Measurements from ENCODE around the gene ACP4. TPM values are rescaled to one million over a fixed set of nuclear protein-coding genes. Genes with fewer than 3 reads are reported as not detected.
A peak's percentile ranks its signal among the peaks of the same experiment; 100 is the strongest.
"Not testable (repeated sequence)": the region's sequence is repeated elsewhere in the genome, so short reads cannot be mapped to it uniquely, and the experiment has no call there.

The ACP4 gene
- total RNA-seq, 1 experiment from 2014 or later = not detected

DNA sequence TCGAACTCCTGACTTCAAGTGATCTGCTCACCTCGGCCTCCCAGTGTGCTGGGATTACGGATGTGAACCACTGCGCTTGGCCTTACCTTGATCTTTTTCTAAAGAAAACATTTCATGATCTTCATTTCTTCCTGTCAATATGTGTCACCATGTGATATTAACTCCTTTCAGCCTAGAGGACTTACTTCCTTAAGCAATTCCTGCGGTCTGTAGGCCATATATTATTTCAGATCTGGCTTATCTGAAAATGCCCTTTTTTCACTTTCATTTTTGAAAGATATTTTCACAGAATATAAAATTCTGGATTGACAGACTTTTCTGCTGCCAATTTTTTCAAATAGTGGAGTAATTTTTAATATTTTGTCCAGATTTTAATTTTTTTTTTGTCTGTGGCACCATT is 21.9 kb upstream of the ACP4 start:
- Histone ChIP-seq H3K4me1 (no peaks in the 10 kb centered on the region), H3K27me3 (replicated peaks; ENCODE audit: control insufficient read depth, insufficient read depth, low read length) (no peaks in the 10 kb centered on the region), H3K4me3 (ENCODE audit: low read depth, low read length) (no peak overlapping the region), H3K9me3 (no peaks in the 10 kb centered on the region), H3K36me3 (ENCODE audit: control insufficient read depth, insufficient read depth, low read length) (no peaks in the 10 kb centered on the region)
- POLR2A ChIA-PET = no interaction called here
- TF ChIP-seq, protein P1, sequence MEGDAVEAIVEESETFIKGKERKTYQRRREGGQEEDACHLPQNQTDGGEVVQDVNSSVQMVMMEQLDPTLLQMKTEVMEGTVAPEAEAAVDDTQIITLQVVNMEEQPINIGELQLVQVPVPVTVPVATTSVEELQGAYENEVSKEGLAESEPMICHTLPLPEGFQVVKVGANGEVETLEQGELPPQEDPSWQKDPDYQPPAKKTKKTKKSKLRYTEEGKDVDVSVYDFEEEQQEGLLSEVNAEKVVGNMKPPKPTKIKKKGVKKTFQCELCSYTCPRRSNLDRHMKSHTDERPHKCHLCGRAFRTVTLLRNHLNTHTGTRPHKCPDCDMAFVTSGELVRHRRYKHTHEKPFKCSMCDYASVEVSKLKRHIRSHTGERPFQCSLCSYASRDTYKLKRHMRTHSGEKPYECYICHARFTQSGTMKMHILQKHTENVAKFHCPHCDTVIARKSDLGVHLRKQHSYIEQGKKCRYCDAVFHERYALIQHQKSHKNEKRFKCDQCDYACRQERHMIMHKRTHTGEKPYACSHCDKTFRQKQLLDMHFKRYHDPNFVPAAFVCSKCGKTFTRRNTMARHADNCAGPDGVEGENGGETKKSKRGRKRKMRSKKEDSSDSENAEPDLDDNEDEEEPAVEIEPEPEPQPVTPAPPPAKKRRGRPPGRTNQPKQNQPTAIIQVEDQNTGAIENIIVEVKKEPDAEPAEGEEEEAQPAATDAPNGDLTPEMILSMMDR (IDR thresholded peaks at IDR 0.05; ENCODE audit: insufficient read depth in 1 of 2, low read depth in 1 of 2, low read length in 1 of 2, severe bottlenecking in 1 of 2, unreplicated experiment in 1 of 2) = no peak
- intact Hi-C loops (cut with micrococcal nuclease; ENCODE audit: unreplicated experiment) = no loop called here
- peaks cover 8% of the 10 kb centered on the region for H3K27me3 Mint-ChIP-seq (ENCODE audit: insufficient read depth, unreplicated experiment)
- CTCF ChIA-PET = interaction anchor here (0.6 kb wide), 2 partner anchors 190 to 435 kb away, joined by 5 to 6 read pairs; no protein-coding TSS in a partner anchor
- H3K27ac Mint-ChIP-seq (ENCODE audit: unreplicated experiment) = no peak overlapping the region
- no peaks in the 10 kb centered on the region for H3K36me3 Mint-ChIP-seq (ENCODE audit: insufficient read depth, unreplicated experiment)
- no peaks in the 10 kb centered on the region for H3K4me1 Mint-ChIP-seq (ENCODE audit: low read depth, unreplicated experiment)
- no peak for DNase-seq
- no peak overlapping the region for H3K4me3 Mint-ChIP-seq (ENCODE audit: unreplicated experiment)
- H3K9me3 Mint-ChIP-seq (ENCODE audit: unreplicated experiment) = no peaks in the 10 kb centered on the region
- BruUV-seq (replicated peaks) = no TSS peak

DNA sequence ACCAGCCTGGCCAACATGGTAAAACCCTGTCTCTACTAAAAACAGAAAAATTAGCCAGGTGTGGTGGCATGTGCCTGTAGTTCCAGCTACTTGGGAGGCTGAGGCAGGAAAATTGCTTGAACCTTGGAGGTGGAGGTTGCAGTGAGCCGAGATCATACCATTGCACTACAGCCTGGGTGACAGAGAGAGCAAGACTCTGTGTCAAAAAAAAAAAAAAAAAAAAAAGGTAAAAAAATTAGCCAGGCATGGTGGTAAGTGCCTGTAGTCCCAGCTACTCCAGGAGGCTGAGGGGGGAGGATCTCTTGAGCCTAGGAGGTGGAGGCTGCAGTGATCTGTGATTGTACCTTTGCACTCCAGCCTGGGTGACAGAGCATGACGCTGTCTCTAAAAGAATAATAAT is 20.1 kb upstream of the ACP4 start, which contains the start of gene GPR32:
TSS of gene GPR32 (plus strand) at position 301 of the 400 bp plus-strand sequence. CDS start 137 bp downstream, outside the sequence.
- H3K4me3 Mint-ChIP-seq (ENCODE audit: unreplicated experiment); H3K36me3 ChIP-seq (ENCODE audit: control insufficient read depth, insufficient read depth, low read length); H3K27me3 Mint-ChIP-seq (ENCODE audit: insufficient read depth, unreplicated experiment); H3K27ac Mint-ChIP-seq (ENCODE audit: unreplicated experiment); H3K4me1 Mint-ChIP-seq (ENCODE audit: low read depth, unreplicated experiment); DNase-seq; H3K9me3 Mint-ChIP-seq (ENCODE audit: unreplicated experiment); H3K4me3 ChIP-seq (ENCODE audit: low read depth, low read length); intact Hi-C loops (cut with micrococcal nuclease; ENCODE audit: unreplicated experiment); BruUV-seq (replicated peaks); H3K9me3 ChIP-seq; H3K36me3 Mint-ChIP-seq (ENCODE audit: insufficient read depth, unreplicated experiment); POLR2A ChIA-PET; H3K4me1 ChIP-seq; H3K27me3 ChIP-seq (replicated peaks; ENCODE audit: control insufficient read depth, insufficient read depth, low read length): not testable (repeated sequence)
- CTCF ChIA-PET = interaction anchor here (0.7 kb wide), 2 partner anchors 26 to 214 kb away, joined by 4 to 10 read pairs; no protein-coding TSS in a partner anchor

- TF ChIP-seq, protein P1 (IDR thresholded peaks at IDR 0.05; ENCODE audit: insufficient read depth in 1 of 2, low read depth in 1 of 2, low read length in 1 of 2, severe bottlenecking in 1 of 2, unreplicated experiment in 1 of 2) = no peak
- Mint-ChIP-seq H3K4me3 (ENCODE audit: unreplicated experiment) (no peak overlapping the region), H3K36me3 (ENCODE audit: insufficient read depth, unreplicated experiment) (no peaks in the 10 kb centered on the region), H3K4me1 (ENCODE audit: low read depth, unreplicated experiment) (no peaks in the 10 kb centered on the region), H3K9me3 (ENCODE audit: unreplicated experiment) (no peaks in the 10 kb centered on the region), H3K27me3 (ENCODE audit: insufficient read depth, unreplicated experiment) (peaks cover 7% of the 10 kb centered on the region), H3K27ac (ENCODE audit: unreplicated experiment) (no peak overlapping the region)
- Histone ChIP-seq H3K27me3 (replicated peaks; ENCODE audit: control insufficient read depth, insufficient read depth, low read length) (no peaks in the 10 kb centered on the region), H3K9me3 (no peaks in the 10 kb centered on the region), H3K36me3 (ENCODE audit: control insufficient read depth, insufficient read depth, low read length) (no peaks in the 10 kb centered on the region), H3K4me1 (no peaks in the 10 kb centered on the region), H3K4me3 (ENCODE audit: low read depth, low read length) (no peak overlapping the region)
- intact Hi-C loops (cut with micrococcal nuclease; ENCODE audit: unreplicated experiment) = no loop called here
- no TSS peak for BruUV-seq (replicated peaks)
- no peak for DNase-seq
- ChIA-PET CTCF (interaction anchor here (0.6 to 0.7 kb wide), 2 partner anchors 48 to 215 kb away, joined by 3 to 4 read pairs; no protein-coding TSS in a partner anchor), POLR2A (no interaction called here)
Observed at GRCh38 chr19:50770888-50771287, 19.3 kb upstream of the ACP4 start.

DNA sequence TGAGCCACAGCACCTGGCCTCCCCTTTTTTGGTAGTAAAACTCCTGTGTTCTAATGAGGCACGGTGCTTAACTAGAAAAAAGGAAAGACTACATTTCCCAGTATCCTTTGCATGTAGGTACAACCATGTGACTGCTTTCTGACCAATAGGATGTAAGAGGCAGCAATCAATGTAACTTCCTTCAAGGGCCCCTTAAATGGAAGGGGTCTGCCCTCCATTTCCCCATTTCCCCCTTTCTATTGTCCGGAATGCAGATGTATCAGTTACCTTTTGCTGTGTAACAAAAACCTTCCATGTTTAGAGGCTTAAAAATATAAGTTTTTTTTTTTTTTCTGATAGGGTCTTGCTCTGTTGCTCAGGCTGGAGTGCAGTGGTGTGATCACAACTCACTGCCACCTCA is 17.7 kb upstream of the ACP4 start:
- H3K4me3 ChIP-seq (ENCODE audit: low read depth, low read length) = no peak overlapping the region
- H3K27me3 ChIP-seq (replicated peaks; ENCODE audit: control insufficient read depth, insufficient read depth, low read length) = no peaks in the 10 kb centered on the region
- Mint-ChIP-seq H3K36me3 (ENCODE audit: insufficient read depth, unreplicated experiment) (no peaks in the 10 kb centered on the region), H3K27me3 (ENCODE audit: insufficient read depth, unreplicated experiment) (peaks cover 11% of the 10 kb centered on the region), H3K27ac (ENCODE audit: unreplicated experiment) (no peak overlapping the region), H3K9me3 (ENCODE audit: unreplicated experiment) (no peaks in the 10 kb centered on the region), H3K4me3 (ENCODE audit: unreplicated experiment) (no peak overlapping the region), H3K4me1 (ENCODE audit: low read depth, unreplicated experiment) (no peaks in the 10 kb centered on the region)
- TF ChIP-seq, protein P1 (IDR thresholded peaks at IDR 0.05; ENCODE audit: insufficient read depth in 1 of 2, low read depth in 1 of 2, low read length in 1 of 2, severe bottlenecking in 1 of 2, unreplicated experiment in 1 of 2) = no peak
- peak in 1 of 2 experiments; percentile 13 for DNase-seq
- ChIA-PET POLR2A (no interaction called here), CTCF (no interaction called here)
- no TSS peak for BruUV-seq (replicated peaks)
- 0 out of 2 replicates have a peak, but pooled peaks cover 4% of the 10 kb centered on the region for H3K9me3 ChIP-seq
- no peaks in the 10 kb centered on the region for H3K4me1 ChIP-seq
- H3K36me3 ChIP-seq (ENCODE audit: control insufficient read depth, insufficient read depth, low read length) = no peaks in the 10 kb centered on the region
- intact Hi-C loops (cut with micrococcal nuclease; ENCODE audit: unreplicated experiment) = no loop called here

GRCh38 chr19:50772912-50773311 is 17.3 kb upstream of the ACP4 start:
- H3K27ac Mint-ChIP-seq (ENCODE audit: unreplicated experiment); H3K36me3 ChIP-seq (ENCODE audit: control insufficient read depth, insufficient read depth, low read length); BruUV-seq (replicated peaks); H3K4me3 ChIP-seq (ENCODE audit: low read depth, low read length); H3K4me1 Mint-ChIP-seq (ENCODE audit: low read depth, unreplicated experiment); H3K4me1 ChIP-seq; DNase-seq; H3K9me3 ChIP-seq; H3K9me3 Mint-ChIP-seq (ENCODE audit: unreplicated experiment); H3K4me3 Mint-ChIP-seq (ENCODE audit: unreplicated experiment); H3K36me3 Mint-ChIP-seq (ENCODE audit: insufficient read depth, unreplicated experiment); intact Hi-C loops (cut with micrococcal nuclease; ENCODE audit: unreplicated experiment); H3K27me3 ChIP-seq (replicated peaks; ENCODE audit: control insufficient read depth, insufficient read depth, low read length): not testable (repeated sequence)
- peaks cover 12% of the 10 kb centered on the region for H3K27me3 Mint-ChIP-seq (ENCODE audit: insufficient read depth, unreplicated experiment)
- CTCF ChIA-PET = interaction anchor here (0.8 kb wide), 1 partner anchor 112 kb away, joined by 4 read pairs; no protein-coding TSS in a partner anchor
- POLR2A ChIA-PET = interaction anchor here (0.6 kb wide), 1 partner anchor 18 kb away, joined by 3 read pairs; no protein-coding TSS in a partner anchor

Data from Caco-2 (cell line).